Right renal pelvis (tissue), 4 donors: Measurements from ENCODE around the gene CISD2. TPM values are rescaled to one million over a fixed set of nuclear protein-coding genes. Genes with fewer than 3 reads are reported as not detected.
"Not testable (repeated sequence)": the region's sequence is repeated elsewhere in the genome, so short reads cannot be mapped to it uniquely, and the experiment has no call there.

Experiments used
- DNase-seq, 4 donors: peaks; one replicate each; pipeline ENCODE4 v3.0.0-alpha.2; 2013; ENCODE audit warnings: low read depth in 4 of 4, low spot score in 3 of 4, missing footprints in 1 of 4
- polyA plus RNA-seq, 4 donors: library from polyadenylated mRNA; unstranded; fragments of 120-200 nt; gene quantifications; one replicate each; pipeline ENCODE4 v1.2.1, GENCODE V29; 2013; ENCODE audit not compliant: insufficient read length in 4 of 4

CISD2 gene, protein sequence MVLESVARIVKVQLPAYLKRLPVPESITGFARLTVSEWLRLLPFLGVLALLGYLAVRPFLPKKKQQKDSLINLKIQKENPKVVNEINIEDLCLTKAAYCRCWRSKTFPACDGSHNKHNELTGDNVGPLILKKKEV
- polyA plus RNA-seq, result 10 to 100 TPM; 54.7 to 62.0 (median 57.8) TPM

DNA sequence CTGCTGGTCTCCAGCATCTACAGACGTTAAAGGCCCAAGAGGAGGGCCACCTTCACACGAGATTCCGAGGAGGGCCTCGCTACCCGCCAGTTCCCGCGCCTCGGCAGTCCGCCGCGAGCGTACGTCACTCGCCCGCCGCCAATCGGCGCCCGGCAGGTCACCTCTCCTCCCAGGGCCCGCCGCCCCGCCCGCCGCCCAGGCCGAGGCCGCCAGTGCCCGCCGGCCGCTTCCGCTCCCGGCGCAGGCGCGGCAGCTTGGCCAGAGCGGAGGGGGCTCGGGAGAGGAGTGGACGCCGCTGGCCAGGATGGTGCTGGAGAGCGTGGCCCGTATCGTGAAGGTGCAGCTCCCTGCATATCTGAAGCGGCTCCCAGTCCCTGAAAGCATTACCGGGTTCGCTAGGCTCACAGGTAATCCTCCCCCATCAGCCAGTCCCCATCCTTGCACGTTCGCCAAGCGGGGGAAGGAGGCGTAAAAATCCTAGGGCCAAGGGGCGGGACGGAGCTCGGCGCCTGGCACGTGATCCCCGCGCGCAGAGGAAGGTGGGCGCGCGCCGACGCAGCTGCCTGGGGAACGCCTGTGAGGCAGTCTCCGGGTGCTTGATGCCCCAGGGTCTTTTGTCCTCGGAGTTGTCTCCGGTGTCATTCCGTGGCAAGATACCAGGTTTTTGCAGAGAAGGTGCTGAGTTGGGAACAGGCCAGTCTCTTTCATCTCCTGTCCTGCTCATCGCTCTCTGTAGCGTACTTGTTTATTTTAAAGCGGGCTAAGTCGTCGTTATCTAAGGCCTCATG is at the start of gene CISD2:
Gene CISD2 (plus strand): TSS at position 212 of the 788 bp plus-strand sequence. CDS start 93 bp downstream, at position 305.
- DNase-seq, result peak; percentile 82 to 90 (median 86)

DNA sequence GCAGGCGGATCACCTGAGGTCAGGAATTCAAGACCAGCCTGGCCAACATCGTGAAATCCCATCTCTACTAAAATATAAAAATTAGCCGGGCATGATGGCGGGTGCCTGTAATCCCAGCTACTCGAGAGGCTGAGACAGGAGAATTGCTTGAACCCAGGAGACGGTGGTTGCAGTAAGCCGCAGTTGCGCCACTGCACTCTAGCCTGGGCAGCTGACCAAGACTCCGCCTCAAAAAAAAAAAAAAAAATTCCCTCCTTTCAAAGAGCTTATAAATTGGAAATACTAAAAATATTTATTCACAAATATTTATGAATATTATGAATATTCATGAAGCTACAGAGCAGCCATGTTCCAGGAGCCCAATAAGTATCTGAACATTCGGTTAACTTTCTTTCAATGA is 49.7 kb upstream of the CISD2 start:
- not testable (repeated sequence) for DNase-seq

DNA sequence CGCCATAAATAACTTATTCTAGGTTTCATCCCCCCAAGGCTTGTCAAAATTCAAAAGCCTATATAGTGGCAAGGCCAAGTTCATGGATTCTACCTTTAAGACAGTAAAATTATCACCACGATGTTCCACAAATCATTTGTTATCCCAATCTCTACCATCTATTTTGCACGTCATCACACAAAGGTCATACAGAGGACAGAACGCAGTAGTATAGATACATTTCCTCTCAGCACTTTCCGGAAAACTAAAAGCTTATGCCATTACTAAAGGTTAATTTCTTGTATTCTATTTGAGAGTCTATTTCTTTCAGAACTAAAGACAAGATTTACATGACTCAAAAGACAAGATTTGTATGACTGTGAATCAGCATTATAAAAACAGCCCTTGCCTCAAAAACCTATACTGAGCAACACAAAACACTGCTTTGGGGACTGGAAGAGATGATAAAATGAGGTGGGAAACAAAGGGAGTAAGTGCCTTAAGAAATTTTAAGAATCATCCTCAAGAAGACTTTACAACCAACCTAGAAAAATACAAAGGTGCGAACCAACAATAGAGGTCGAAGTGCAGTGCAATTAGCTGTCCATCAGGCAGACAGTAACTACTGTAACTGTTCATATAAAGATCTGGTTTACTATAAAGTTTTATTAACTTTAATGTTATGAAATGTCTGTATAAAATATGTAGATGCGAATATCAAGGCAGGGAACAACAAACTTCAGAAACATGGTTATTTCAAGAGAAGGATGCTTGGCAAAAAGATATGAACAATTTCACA is 49.0 kb upstream of the CISD2 start:
- no peak for DNase-seq

DNA sequence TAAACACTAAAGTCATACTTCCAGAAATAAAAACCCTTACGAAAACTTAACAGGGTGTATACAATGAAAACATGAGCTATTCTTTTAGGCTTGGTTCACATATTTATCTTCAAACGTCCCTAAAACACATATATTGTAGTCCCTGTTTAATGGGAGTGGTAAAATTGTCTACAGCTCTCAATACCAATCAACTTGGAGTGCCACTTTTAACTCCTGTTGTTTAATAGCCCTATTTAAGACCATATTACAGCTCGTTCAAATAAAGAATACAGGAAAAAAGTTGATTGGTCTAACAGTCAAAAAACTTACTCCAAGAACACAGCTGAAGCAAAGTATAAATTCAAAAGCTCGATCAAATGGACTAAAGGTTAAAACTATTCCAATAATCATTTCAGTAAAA is 45.3 kb upstream of the CISD2 start:
- DNase-seq, result no peak

DNA sequence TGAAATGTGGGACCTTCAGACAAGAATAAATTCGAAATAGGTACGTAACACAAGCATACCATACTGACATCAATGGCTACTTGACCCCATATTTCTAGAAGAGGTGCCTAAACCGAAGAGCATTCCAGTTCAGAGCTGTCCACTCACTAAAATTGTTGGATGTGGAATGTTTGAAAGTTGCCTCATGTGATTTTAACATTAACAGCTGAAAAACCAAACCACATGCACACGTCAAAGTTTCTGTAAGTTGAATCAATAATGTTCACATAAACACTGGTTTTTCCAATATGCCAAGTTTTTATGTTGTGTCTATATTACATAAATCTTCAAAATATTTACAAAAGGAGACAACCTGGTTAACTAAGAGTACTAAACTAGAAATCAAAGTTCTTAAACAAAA is 44.9 kb upstream of the CISD2 start:
- no peak for DNase-seq

DNA sequence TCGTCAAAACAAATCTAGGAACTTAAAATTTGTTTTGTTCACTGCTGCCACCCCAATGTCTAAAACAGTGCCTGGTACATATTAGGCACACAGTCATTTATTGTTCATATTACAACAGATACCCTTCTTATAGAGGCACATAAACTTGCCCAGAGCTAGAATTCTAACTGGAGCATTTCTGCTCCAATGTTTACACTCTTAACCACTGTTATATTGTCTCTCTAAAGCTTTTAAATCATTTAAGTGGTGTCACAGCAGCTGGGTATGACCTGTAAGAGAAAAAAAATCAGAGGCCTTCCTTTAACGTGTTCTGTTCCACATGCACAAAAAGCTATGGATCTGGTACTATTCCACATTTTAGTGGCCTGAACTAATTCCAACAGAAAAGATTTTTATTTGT is 44.4 kb upstream of the CISD2 start:
- no peak for DNase-seq

DNA sequence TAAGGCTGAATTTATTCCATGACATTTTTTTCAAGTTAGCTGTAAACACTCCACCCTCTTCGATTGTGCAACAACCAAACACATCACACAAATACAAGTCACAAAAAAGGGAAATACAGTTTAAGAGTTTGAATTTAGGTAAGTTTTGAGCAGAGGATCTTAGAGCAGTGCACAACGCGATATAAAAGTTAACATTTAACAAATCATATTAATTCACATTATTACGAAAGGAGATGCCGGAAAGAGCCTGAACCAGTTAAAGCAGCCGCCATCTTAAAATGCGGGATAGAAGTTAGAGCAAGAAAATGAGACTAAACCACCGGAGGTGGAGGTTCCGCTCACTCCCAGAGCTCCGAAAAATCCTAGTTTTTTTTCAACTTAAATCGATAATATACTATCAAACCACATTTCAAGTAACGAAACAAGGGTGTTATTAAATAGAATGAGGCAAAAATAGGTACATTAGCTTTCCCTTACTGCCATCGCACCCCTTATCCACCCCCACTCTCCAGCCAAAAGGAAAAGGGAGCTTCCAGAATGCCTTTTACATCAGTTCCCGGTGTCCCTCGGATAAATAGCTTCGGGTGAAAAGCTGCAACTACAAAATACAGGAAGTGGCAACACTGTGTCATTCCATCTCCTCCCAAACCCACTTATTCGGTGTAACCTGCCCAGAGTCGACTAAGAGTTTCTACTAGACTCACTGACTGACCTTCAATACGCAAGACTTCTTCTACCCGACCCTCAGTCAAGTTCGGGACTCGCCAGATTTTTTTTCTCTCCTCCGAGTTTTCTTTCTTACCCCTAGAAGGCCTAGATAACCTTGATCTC is 43.3 kb upstream of the CISD2 start:
- DNase-seq, result peak; percentile 33 to 52 (median 48)

DNA sequence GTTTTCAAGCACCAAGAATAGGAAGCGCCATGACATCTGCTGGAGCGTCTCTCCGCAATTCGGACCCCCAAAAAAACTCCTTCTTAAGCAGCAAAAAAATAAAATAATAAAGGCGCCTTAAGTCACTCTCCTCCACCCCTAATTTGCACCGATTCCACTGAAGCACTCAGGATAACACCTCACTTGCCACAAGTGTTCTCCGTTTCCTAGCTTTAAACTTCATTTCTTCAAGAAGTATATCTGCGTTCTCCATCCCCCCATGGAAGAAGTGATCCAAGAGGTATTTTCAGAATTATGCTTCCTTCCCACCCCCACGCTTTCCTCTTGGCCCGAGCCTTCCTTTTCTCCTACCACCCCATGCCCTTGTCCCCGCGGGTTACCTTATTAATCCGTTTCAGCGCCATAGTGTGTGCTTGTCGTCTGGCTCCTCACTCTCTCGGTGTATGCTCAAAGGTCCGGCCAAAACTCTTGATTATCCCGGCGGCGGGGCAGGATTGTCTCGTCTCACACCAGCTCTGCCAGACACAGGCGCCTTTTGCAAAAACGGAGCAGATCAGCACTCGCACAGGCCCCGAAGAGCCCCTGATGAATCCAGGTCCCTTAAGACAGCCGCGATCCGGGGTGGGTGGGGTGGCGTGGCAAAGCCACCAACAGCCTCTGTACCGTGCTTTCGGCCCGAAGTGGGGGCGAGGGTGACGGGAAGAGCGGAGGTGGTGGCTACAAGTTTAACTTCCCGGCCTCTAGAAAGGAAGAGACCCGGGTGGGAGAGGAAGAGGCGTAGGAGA is 42.5 kb upstream of the CISD2 start:
- DNase-seq, result no peak

DNA sequence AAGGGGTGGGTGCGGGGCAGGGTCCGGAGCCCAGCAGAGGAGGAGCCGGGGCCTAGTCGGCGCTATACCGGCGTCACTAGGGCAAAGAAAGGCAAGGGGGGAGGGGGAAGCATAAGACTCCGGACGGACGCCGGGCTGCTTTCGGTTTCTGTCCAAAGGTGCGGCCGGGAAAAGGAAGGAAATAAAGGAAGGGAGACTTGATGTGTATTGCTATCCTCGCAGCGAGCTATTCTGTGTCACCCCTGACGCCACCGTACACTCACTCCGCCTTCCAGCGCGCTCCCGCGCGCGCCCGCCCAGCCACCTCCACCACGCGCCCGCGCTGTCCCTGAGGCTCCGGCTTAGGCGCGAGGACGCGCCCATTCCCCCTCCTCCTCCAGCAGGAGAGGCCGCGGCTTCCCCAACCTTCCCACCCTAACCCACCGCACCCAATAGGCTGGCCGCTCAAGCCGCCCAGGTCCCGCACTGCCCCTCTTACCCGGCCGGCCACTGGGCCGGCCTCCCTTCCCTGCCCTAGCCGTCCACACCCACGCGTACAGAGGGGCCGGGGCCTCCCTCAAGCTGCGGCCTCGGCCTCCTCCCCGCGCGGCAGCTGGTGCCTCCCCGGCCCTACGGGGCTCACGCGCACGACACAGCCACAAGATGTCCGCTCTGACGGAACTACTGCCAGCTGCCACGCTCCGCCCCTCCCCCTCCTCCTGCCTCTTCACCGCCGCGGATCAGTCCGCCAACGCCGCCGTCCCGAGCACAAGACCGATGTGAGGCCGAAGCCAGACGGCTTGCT is 41.7 kb upstream of the CISD2 start, which contains the start of gene UBE2D3:
Gene UBE2D3 (minus strand): TSS at position 662 of the 784 bp plus-strand sequence. CDS start 1,043 bp downstream, outside the sequence.
- DNase-seq, result peak; percentile 79 to 98 (median 88)

DNA sequence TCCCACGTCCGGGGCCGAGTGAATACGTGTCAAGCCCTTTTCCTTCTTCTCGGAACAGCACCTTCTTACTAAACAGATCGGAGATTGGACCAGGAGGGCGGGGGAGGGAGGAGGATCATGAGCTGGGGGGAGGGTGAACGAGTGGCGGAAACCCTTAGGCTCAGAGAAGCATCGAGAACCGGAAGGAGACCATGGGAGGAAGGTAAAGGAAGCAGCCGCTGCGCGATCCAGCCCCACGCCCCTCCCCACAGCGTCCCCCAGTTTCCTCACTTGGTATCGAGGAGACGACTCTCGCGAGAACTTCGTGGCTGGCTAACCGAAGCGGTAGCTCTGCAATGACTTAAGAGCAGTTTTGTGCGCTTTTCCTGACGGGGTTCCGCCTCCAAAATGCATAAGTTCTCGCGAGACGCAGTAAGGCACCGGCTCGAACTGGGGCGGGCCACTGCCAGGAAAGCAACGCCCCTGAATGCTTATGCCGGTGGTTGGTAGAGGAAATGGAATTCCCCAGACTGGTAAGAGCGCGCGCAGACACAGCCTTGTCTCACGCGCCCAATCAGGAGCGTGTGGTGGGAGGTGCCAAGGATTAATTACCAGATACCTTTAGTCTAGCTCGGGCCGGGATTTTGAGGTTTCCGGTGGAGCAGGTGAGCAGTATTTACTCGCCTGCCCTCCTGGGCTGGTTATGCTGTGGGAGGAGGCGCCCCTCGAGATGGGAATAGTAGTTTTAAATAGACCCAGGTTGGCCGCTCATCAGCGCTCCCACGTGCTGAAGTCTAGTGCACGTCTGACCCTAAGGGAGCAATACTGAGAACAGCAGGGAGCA is 40.9 kb upstream of the CISD2 start:
- peak; percentile 99 to 100 (median 100) for DNase-seq

DNA sequence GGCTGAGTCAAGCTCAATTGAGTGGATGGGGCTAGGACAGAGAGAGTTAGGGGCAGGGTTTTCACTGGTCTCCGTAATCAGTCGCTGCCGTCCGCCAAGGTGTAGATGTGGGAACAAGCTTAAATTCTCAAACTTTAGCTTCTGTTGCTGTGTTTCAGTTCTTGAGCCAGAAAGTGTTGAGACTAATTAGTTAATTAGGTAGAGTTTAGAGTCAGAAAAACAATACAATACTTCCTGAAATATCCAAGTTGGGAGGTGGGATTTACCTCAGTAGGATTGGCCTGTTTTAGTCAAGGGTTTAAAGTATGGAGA is 40.3 kb upstream of the CISD2 start:
- peak in 1 of 4 donors; percentile 5 for DNase-seq

DNA sequence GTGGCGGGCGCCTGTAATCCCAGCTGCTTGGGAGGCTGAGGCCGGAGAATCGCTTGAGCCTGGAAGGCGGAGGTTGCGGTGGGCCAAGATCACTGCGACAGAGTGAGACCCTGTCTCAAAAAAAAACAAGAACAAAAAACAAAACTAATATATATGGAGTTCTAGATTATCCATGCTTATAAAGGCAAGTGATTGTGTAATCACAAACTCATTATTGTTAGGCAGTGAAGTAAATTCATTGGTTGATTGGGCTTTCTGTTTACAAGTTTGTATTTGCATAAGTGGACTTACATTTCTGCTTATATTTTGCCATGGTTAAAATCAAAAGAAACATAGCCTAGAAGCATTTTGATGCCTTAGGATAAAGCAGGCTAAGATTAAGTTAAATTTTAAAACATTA is 39.0 kb upstream of the CISD2 start:
- no peak for DNase-seq

DNA sequence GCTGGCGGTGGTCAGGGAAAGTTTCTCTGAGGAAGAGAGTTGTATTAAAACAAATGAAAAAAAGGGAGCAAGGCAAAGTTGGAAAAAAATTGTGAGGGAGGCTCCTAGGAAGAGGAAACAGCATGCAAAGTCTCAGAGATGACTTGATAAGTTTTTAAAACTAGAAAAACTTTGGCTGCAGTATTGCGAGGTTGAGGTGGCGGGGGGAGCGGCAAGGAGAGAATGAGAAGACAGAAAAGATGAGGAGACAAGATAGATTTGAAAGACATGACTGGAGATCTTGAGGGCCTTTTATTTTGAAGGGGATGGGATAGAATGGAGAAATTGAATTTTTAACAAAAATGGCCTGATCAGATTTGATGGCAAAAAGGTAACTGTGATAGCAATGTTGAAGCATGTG is 36.7 kb upstream of the CISD2 start:
- no peak for DNase-seq

DNA sequence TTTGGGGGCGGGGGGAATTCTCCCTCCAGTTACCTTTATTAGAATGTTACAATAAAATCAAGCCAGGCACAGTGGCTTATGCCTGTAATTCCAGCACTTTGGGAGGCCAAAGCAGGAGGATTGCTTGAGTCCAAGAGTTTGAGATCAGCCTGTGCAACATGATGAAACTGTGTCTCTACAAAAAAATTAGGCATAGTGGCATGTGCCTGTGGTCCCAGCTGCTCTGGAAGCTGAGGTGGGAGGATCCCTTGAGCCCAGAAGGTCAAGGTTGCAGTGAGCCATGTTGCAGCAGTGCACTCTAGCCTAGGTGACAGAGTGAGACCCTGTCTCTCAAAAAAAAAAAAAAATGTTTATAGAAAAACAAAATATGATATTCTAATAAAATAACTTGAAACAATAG is 36.1 kb upstream of the CISD2 start:
- no peak for DNase-seq

DNA sequence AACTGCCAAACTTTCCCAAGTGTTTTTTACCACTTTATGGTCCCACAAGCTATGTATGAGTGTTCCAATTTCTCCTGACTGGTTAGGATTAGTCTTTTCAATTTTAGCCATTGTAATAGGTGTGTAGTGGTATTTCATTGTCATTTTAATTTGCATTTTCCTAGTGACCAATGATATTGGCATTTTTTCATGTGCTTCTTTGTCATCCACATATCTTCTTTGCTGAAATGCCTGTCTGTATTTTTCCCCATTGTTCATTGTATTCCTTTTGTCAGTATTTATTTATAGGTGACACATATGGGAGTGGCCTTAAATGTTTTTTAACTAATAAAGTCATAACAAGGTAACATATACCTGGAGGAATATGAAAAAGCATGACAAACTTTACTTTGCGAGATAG is 32.2 kb upstream of the CISD2 start:
- DNase-seq, result no peak

DNA sequence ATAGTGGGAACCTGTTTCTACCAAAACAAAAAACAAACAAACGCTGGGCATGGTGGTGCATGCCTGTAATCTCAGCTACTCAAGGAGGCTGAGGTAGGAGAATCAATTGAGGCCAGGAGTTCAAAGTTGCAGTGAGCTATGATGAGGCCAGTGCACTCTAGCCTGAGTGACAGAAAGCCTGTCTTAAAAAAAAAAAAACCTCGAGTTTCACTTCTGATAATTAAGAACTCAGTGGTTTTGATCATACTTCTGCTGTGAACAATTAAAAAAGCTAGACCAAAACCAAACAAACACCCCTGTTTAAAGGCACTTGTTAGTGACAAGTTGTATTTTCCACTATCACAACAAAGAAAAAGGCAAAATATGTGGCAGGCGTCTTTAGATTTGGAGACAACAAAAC is 26.4 kb upstream of the CISD2 start:
- DNase-seq, result no peak

DNA sequence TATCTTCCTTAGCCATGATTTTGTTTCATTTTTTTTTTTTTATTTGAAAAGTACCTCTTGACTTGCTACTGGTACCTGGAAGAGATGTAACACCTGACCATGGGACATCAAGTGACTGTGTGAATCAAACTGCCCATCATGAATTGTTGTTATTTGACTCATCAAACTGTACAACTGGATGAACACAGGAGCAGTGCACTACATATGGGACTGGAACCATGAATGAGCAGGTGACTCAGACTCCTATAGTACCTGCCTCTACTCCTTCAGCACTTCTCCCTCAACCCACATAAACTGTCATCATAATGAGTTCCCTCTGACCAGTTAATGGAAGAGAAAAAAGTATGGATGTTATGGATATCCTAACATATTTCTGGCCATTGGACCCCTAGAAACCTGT is 25.5 kb upstream of the CISD2 start:
- no peak for DNase-seq

DNA sequence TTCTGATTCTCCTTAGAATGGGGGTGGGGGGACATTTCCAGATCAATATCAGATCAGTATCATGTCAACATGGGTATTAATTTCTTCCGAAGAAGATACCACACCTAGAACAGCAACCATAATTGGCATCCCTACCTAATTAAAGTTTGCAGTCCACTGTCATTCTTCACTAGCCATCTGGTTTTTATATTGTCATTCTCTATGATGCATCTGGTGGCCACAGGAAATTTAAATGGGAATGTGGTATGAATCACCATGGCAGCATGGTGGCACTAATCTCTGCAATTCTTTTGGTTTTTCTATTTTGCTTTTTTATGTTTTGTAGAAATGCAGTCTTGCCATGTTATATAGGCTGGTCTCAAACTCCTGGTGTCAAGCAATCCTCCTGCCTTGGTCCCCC is 24.9 kb upstream of the CISD2 start:
- DNase-seq, result no peak
